Karpas-422 (cell line): ENCODE results near the gene GPRASP1. TPM values are rescaled to one million over a fixed set of nuclear protein-coding genes. Genes with fewer than 3 reads are reported as not detected.
"Not testable (repeated sequence)": the region's sequence is repeated elsewhere in the genome, so short reads cannot be mapped to it uniquely, and the experiment has no call there.

Experiments used
- DNase-seq: peaks from one replicate; pipeline ENCODE4 v3.0.0-alpha.2; 2015
- H2AFZ ChIP-seq: fragments of 200-600 bp; sonication (generic); 2 replicates; pipeline ENCODE4 v1.6.1; 2014; ENCODE audit warnings: antibody characterized with exemption, low read length, mixed read lengths
- H3K27ac ChIP-seq: fragments of 200-600 bp; sonication (generic); 2 replicates; pipeline ENCODE4 v1.5.1; 2014; ENCODE audit warnings: mild to moderate bottlenecking, low read length, moderate library complexity
- H3K27me3 ChIP-seq: fragments of 200-600 bp; sonication (generic); 2 replicates; pipeline ENCODE4 v1.6.1; 2014; ENCODE audit warnings: low read length, mixed read lengths
- H3K36me3 ChIP-seq: fragments of 200-600 bp; sonication (generic); 2 replicates; pipeline ENCODE4 v1.6.1; 2014; ENCODE audit warnings: low read length, mixed read lengths; ENCODE audit not compliant: insufficient read depth
- H3K4me1 ChIP-seq: fragments of 200-600 bp; sonication (generic); 2 replicates; pipeline ENCODE4 v1.6.1; 2014; ENCODE audit warnings: mild to moderate bottlenecking, low read length, mixed read lengths
- H3K4me2 ChIP-seq: fragments of 200-600 bp; sonication (generic); 2 replicates; pipeline ENCODE4 v1.6.1; 2014; ENCODE audit warnings: low read length, low read depth, mild to moderate bottlenecking; ENCODE audit not compliant: poor library complexity, severe bottlenecking
- H3K4me3 ChIP-seq: fragments of 200-600 bp; sonication (generic); 2 replicates; pipeline ENCODE4 v1.5.1; 2014; ENCODE audit warnings: mild to moderate bottlenecking, antibody characterized with exemption, low read length, mixed read lengths
- H3K79me2 ChIP-seq: fragments of 200-600 bp; sonication (generic); 2 replicates; pipeline ENCODE4 v1.6.1; 2014; ENCODE audit warnings: mild to moderate bottlenecking, low read length, mixed read lengths
- H3K9ac ChIP-seq: fragments of 200-600 bp; sonication (generic); 2 replicates; pipeline ENCODE4 v1.6.0; 2014; ENCODE audit warnings: low read length
- H3K9me2 ChIP-seq: fragments of 200-600 bp; sonication (generic), shearing (Covaris generic); replicated peaks from 2 replicates; pipeline ENCODE4 v1.6.0; 2014; ENCODE audit warnings: mild to moderate bottlenecking, low read length, moderate library complexity; ENCODE audit not compliant: insufficient read depth
- H3K9me3 ChIP-seq: fragments of 300-700, 200-600 bp; sonication (generic); 2 replicates; pipeline ENCODE4 v1.6.1; 2014; ENCODE audit warnings: low read length, mixed read lengths
- H4K20me1 ChIP-seq: fragments of 200-600 bp; sonication (generic); 2 replicates; pipeline ENCODE4 v1.6.1; 2014; ENCODE audit warnings: mild to moderate bottlenecking, antibody characterized with exemption, low read length, low read depth; ENCODE audit not compliant: insufficient read depth
- total RNA-seq: library from RNA; depleted of rRNA; stranded (reverse); fragments of >200 nt; shearing (Covaris generic); gene quantifications from 2 replicates; pipeline ENCODE4 v1.2.3, GENCODE V29; 2014; ENCODE audit warnings: low replicate concordance

Gene GPRASP1
- total RNA-seq, 1 experiment from 2014 or later: 2.4 TPM

- no peaks in the 10 kb centered on the region for H3K36me3 ChIP-seq
- H3K4me1 ChIP-seq: no peaks in the 10 kb centered on the region
- DNase-seq: no peak
- no peak overlapping the region for H2AFZ ChIP-seq
- no peak overlapping the region for H3K27ac ChIP-seq
- H3K79me2 ChIP-seq: no peaks in the 10 kb centered on the region
- no peaks in the 10 kb centered on the region for H4K20me1 ChIP-seq
- no peak overlapping the region for H3K4me2 ChIP-seq
- no peak overlapping the region for H3K4me3 ChIP-seq
- no peaks in the 10 kb centered on the region for H3K9me2 ChIP-seq
- no peak overlapping the region for H3K9ac ChIP-seq
- H3K9me3 ChIP-seq: no peaks in the 10 kb centered on the region
- no peaks in the 10 kb centered on the region for H3K27me3 ChIP-seq
Measured at GRCh38 chrX:102652031-102652688, 877 bp downstream of the GPRASP1 start.

GRCh38 chrX:102654696-102655095 is 3.4 kb downstream of the GPRASP1 start:
- no peak for DNase-seq
- H3K27ac ChIP-seq: no peak overlapping the region
- no peak overlapping the region for H2AFZ ChIP-seq
- no peak overlapping the region for H3K4me3 ChIP-seq
- H3K9ac ChIP-seq: no peak overlapping the region
- H3K9me2 ChIP-seq: no peaks in the 10 kb centered on the region
- H3K79me2 ChIP-seq: no peaks in the 10 kb centered on the region
- no peaks in the 10 kb centered on the region for H3K9me3 ChIP-seq
- H3K4me1 ChIP-seq: peaks cover 10% of the 10 kb centered on the region
- no peak overlapping the region for H3K4me2 ChIP-seq
- no peaks in the 10 kb centered on the region for H3K27me3 ChIP-seq
- H4K20me1 ChIP-seq: no peaks in the 10 kb centered on the region
- no peaks in the 10 kb centered on the region for H3K36me3 ChIP-seq

GRCh38 chrX:102658556-102658955 is 7.3 kb downstream of the GPRASP1 start:
- no peaks in the 10 kb centered on the region for H3K9me3 ChIP-seq
- no peak overlapping the region for H3K9ac ChIP-seq
- H3K4me1 ChIP-seq: peaks cover 10% of the 10 kb centered on the region
- no peak for DNase-seq
- H3K4me2 ChIP-seq: peak overlapping the region; percentile 86
- no peaks in the 10 kb centered on the region for H4K20me1 ChIP-seq
- no peaks in the 10 kb centered on the region for H3K9me2 ChIP-seq
- no peaks in the 10 kb centered on the region for H3K79me2 ChIP-seq
- no peaks in the 10 kb centered on the region for H3K36me3 ChIP-seq
- no peak overlapping the region for H3K27ac ChIP-seq
- H2AFZ ChIP-seq: no peak overlapping the region
- H3K4me3 ChIP-seq: peak overlapping the region; percentile 74; the same call in 1 of the 2 replicates
- H3K27me3 ChIP-seq: no peaks in the 10 kb centered on the region

GRCh38 chrX:102659790-102660757 is 8.8 kb downstream of the GPRASP1 start:
- H3K4me3 ChIP-seq: peak overlapping the region; percentile 74
- peak overlapping the region; percentile 91 for H2AFZ ChIP-seq

GRCh38 chrX:102663820-102664219 is 12.5 kb downstream of the GPRASP1 start:
- H3K4me2 ChIP-seq, H3K27ac ChIP-seq, H3K27me3 ChIP-seq, H3K36me3 ChIP-seq, DNase-seq, H3K4me3 ChIP-seq, H2AFZ ChIP-seq, H3K79me2 ChIP-seq, H3K9me2 ChIP-seq, H3K9ac ChIP-seq, H4K20me1 ChIP-seq, H3K4me1 ChIP-seq, H3K9me3 ChIP-seq: not testable (repeated sequence)

More at GRCh38 chrX:102659790-102660757, 8.8 kb downstream of the GPRASP1 start:
- peak; percentile 90 for DNase-seq
- Histone ChIP-seq H3K4me1 (peaks cover 10% of the 10 kb centered on the region), H4K20me1 (no peaks in the 10 kb centered on the region), H3K9me3 (no peaks in the 10 kb centered on the region), H3K9me2 (no peaks in the 10 kb centered on the region), H3K4me2 (peak overlapping the region; percentile 86), H3K36me3 (no peaks in the 10 kb centered on the region), H3K27ac (no peak overlapping the region), H3K27me3 (no peaks in the 10 kb centered on the region), H3K9ac (peak overlapping the region; percentile 72), H3K79me2 (no peaks in the 10 kb centered on the region)

GRCh38 chrX:102667034-102667433 is 15.8 kb downstream of the GPRASP1 start:
- not testable (repeated sequence) for H3K9me2 ChIP-seq, H3K4me2 ChIP-seq, H3K27ac ChIP-seq, H3K36me3 ChIP-seq, H3K9ac ChIP-seq, H3K27me3 ChIP-seq, H2AFZ ChIP-seq, H3K79me2 ChIP-seq, H3K4me1 ChIP-seq, H4K20me1 ChIP-seq, H3K4me3 ChIP-seq, H3K9me3 ChIP-seq, DNase-seq

- Histone ChIP-seq H2AFZ (no peak overlapping the region), H3K9me2 (no peaks in the 10 kb centered on the region), H3K9me3 (no peaks in the 10 kb centered on the region; the same call in 1 of the 2 replicates), H3K4me2 (no peak overlapping the region), H4K20me1 (no peaks in the 10 kb centered on the region), H3K36me3 (0 out of 2 replicates have a peak, but pooled peaks cover 2% of the 10 kb centered on the region), H3K79me2 (no peaks in the 10 kb centered on the region), H3K27ac (no peak overlapping the region), H3K27me3 (no peaks in the 10 kb centered on the region), H3K9ac (no peak overlapping the region), H3K4me3 (no peak overlapping the region), H3K4me1 (no peaks in the 10 kb centered on the region)
- no peak for DNase-seq
Measured at GRCh38 chrX:102669526-102669925, 18.2 kb downstream of the GPRASP1 start.

GRCh38 chrX:102672856-102673255 is 21.6 kb downstream of the GPRASP1 start:
- Histone ChIP-seq H3K79me2 (no peaks in the 10 kb centered on the region), H3K36me3 (0 out of 2 replicates have a peak, but pooled peaks cover 2% of the 10 kb centered on the region), H3K9ac (no peak overlapping the region), H3K27ac (no peak overlapping the region), H3K4me1 (no peaks in the 10 kb centered on the region), H3K9me2 (no peaks in the 10 kb centered on the region), H2AFZ (no peak overlapping the region), H3K4me2 (no peak overlapping the region), H3K27me3 (no peaks in the 10 kb centered on the region), H3K9me3 (no peaks in the 10 kb centered on the region; the same call in 1 of the 2 replicates), H4K20me1 (no peaks in the 10 kb centered on the region), H3K4me3 (no peak overlapping the region)
- no peak for DNase-seq
